GM19468 (cell line): ENCODE results near the gene DENND4C.
"Not testable (repeated sequence)": the region's sequence is repeated elsewhere in the genome, so short reads cannot be mapped to it uniquely, and the experiment has no call there.

Source experiments
- ATAC-seq: cut with Tn5 transposase; IDR thresholded peaks from one replicate; pipeline ENCODE4 v1.9.1; 2021; ENCODE audit warnings: mild to moderate bottlenecking, moderate library complexity, moderate number of reproducible peaks; ENCODE audit not compliant: unreplicated experiment; ENCODE audit errors: extremely low read depth

Gene DENND4C

GRCh38 chr9:19259665-19260255 is 29.3 kb downstream of the DENND4C start:
- not testable (repeated sequence) for ATAC-seq

- ATAC-seq = not testable (repeated sequence)
These were observed 35.1 kb downstream of the DENND4C start for GRCh38 chr9:19265602-19266001.

- ATAC-seq = not testable (repeated sequence)
These were observed 36.4 kb downstream of the DENND4C start for GRCh38 chr9:19266778-19267384.

GRCh38 chr9:19269582-19269981 is 39.1 kb downstream of the DENND4C start:
- no peak for ATAC-seq

GRCh38 chr9:19270421-19270949 is 40.0 kb downstream of the DENND4C start:
- no peak for ATAC-seq

- no peak for ATAC-seq
These were observed 40.6 kb downstream of the DENND4C start for GRCh38 chr9:19271081-19271480.

- ATAC-seq = no peak
These were observed 51.3 kb downstream of the DENND4C start for GRCh38 chr9:19281801-19282200.

- ATAC-seq = no peak
These were observed 52.7 kb downstream of the DENND4C start for GRCh38 chr9:19283072-19283710.

- ATAC-seq = no peak
These were observed 54.2 kb downstream of the DENND4C start for GRCh38 chr9:19284729-19285128.

GRCh38 chr9:19286634-19287188 is 56.2 kb downstream of the DENND4C start:
- no peak for ATAC-seq

- no peak for ATAC-seq
These were observed 57.6 kb downstream of the DENND4C start for GRCh38 chr9:19288081-19288480.

GRCh38 chr9:19290103-19290502 is 59.6 kb downstream of the DENND4C start:
- no peak for ATAC-seq

- ATAC-seq = no peak
These were observed 63.7 kb downstream of the DENND4C start for GRCh38 chr9:19294219-19294618.

- no peak for ATAC-seq
These were observed 68.0 kb downstream of the DENND4C start for GRCh38 chr9:19298436-19299000.

- ATAC-seq = no peak
These were observed 72.7 kb downstream of the DENND4C start for GRCh38 chr9:19303216-19303615.

- no peak for ATAC-seq
These were observed 76.1 kb downstream of the DENND4C start for GRCh38 chr9:19306568-19306967.

GRCh38 chr9:19310246-19310645 is 79.8 kb downstream of the DENND4C start:
- no peak for ATAC-seq

GRCh38 chr9:19313573-19313972 is 83.1 kb downstream of the DENND4C start:
- ATAC-seq = no peak

GRCh38 chr9:19320495-19320894 is 90.0 kb downstream of the DENND4C start:
- ATAC-seq = no peak

GRCh38 chr9:19331877-19332276 is 101.4 kb downstream of the DENND4C start:
- no peak for ATAC-seq

GRCh38 chr9:19336166-19336565 is 105.7 kb downstream of the DENND4C start:
- no peak for ATAC-seq
